Activated naive CD8-positive, alpha-beta T cell treated with anti-CD3 and anti-CD28 coated beads, Interleukin-2, amount 10 ng/mL, durations not matched to agents 7 days and 5 days (primary cell): ENCODE results near the gene PRKCE. TPM values are rescaled to one million over a fixed set of nuclear protein-coding genes. Genes with fewer than 3 reads are reported as not detected.
A peak's percentile ranks its signal among the peaks of the same experiment; 100 is the strongest.

ENCODE experiments used
- ATAC-seq: fragments of 150-1000 bp; cut with Tn5 transposase; one replicate; pipeline ENCODE4 v1.10.0; 2021; ENCODE audit warnings: low read depth, moderate library complexity
- POLR2A ChIA-PET: fragments of 350-600 bp; sonication (Branson Sonifier 250); formaldehyde crosslinking; loops from one replicate; lab custom pipeline; 2021; ENCODE audit warnings: antibody characterized with exemption; lab: Charles Lee
- DNase-seq: peaks from one replicate; pipeline ENCODE4 v3.0.0; 2021
- H3K27ac Mint-ChIP-seq: one replicate; pipeline ENCODE4 v1.8.0; 2022; ENCODE audit warnings: mild to moderate bottlenecking, mixed read lengths
- H3K27me3 Mint-ChIP-seq: one replicate; pipeline ENCODE4 v1.8.0; 2022; ENCODE audit warnings: mild to moderate bottlenecking, moderate library complexity, mixed read lengths
- H3K36me3 Mint-ChIP-seq: one replicate; pipeline ENCODE4 v1.8.0; 2021; ENCODE audit warnings: mild to moderate bottlenecking, mixed read lengths
- H3K4me1 Mint-ChIP-seq: one replicate; pipeline ENCODE4 v1.8.0; 2021; ENCODE audit warnings: mixed read lengths
- H3K4me3 Mint-ChIP-seq: one replicate; pipeline ENCODE4 v1.8.0; 2022; ENCODE audit warnings: mild to moderate bottlenecking, moderate library complexity, mixed read lengths
- H3K9me3 Mint-ChIP-seq: one replicate; pipeline ENCODE4 v1.8.0; 2021; ENCODE audit warnings: mixed read lengths
- total RNA-seq, 2 experiments: library from RNA; stranded (reverse); gene quantifications; one replicate each; pipeline ENCODE4 v1.2.3, GENCODE V29; 2021

PRKCE gene
- 10 to 100 TPM; 18.4 to 20.5 TPM for total RNA-seq

DNA sequence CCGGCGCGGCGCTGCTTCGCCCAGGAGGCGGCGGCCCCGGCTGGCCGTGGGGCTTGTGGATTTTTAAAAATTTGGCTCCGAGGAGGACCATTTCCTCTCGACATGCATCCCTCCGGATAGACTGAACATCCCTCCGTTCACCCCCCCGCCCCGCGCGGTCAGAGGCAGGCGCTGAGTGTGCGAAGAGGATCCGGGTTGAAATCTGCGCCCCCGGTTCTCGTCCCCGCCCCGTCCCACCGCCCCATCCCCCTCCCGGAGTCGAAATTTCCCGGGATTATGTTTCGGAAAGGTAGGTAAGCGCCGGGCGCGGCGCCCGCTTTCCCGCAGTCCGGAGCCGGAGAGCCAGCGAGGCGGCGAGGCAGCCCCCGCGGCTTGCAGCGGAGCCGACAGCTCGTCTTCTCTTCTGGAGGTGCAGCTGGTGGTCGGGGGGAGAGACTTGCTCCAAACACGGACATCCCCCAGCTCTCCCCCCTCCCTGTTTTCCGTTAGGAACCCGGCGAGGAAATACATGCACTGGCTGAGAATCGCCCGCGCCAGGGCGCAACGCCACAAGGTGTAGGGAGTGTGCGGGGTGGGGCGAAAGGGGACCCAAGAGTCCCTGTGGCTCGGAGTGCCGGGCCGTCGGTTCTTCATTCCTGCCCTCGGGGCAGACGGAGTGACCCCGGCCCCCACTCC is at the start of gene PRKCE:
Gene PRKCE, plus strand, starts transcription at position 261 of the 675 bp plus-strand sequence.
- Mint-ChIP-seq H3K9me3 (no peaks in the 10 kb centered on the region), H3K4me1 (peaks cover 29% of the 10 kb centered on the region), H3K27me3 (peaks cover 2% of the 10 kb centered on the region), H3K36me3 (peaks cover 6% of the 10 kb centered on the region), H3K4me3 (peak within 1 kb of the TSS; percentile 99), H3K27ac (peak within 1 kb of the TSS; percentile 100)
- ATAC-seq (peak; percentile 30), DNase-seq (peak; percentile 59)
- POLR2A ChIA-PET, result interaction anchor here (0.7 to 1.1 kb wide), 3 partner anchors 9 to 361 kb away, joined by 3 to 4 read pairs (median 3); no protein-coding TSS in a partner anchor

DNA sequence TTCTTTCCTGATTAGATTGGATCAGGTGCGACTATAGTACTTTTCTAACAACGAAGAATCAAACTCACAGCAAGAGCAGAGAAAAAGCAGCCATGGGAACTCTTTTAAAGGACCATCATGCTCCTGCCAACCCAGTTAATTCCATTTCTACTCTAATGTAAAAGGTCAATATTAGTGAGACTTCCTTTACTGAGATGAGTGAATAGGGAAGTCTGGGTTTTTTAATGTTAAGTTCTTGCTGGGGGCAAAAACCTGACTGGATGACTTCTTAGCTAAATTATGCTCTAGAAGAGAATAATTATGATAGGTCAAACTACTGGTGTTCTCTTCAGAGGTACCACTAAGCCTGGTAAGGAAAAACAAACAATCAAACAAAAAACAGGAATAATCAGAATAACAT is 48.9 kb upstream of the PRKCE start:
- DNase-seq (no peak), ATAC-seq (no peak)
- H3K36me3 Mint-ChIP-seq, result peaks cover 34% of the 10 kb centered on the region

DNA sequence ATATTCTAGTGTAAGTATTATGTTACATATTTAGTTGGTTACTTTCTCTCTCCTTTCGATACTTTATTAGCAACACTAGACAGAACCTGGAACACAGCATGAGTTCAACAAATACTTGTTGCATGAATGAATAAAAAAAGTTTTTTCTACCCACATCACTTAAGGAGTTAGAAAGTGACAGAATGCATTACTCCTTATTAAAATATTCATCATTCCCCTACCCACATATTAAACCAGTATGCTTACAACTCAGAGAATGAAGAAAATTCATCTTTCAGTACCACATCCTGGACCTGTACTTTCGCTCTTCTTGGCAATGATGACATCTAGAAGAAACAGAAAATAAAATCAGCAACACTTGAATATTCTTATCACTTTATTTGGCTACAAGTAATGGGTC is 46.4 kb upstream of the PRKCE start:
- POLR2A ChIA-PET, result no interaction called here
- peaks cover 16% of the 10 kb centered on the region for H3K4me1 Mint-ChIP-seq
- no peak overlapping the region for H3K4me3 Mint-ChIP-seq
- no peak for DNase-seq
- H3K36me3 Mint-ChIP-seq, result peaks cover 29% of the 10 kb centered on the region
- no peak overlapping the region for H3K27ac Mint-ChIP-seq
- no peaks in the 10 kb centered on the region for H3K27me3 Mint-ChIP-seq
- no peaks in the 10 kb centered on the region for H3K9me3 Mint-ChIP-seq
- no peak for ATAC-seq

More for the DNA sequence above, 48.9 kb upstream of the PRKCE start:
- no peak overlapping the region for H3K27ac Mint-ChIP-seq
- H3K9me3 Mint-ChIP-seq, result no peaks in the 10 kb centered on the region
- no peaks in the 10 kb centered on the region for H3K27me3 Mint-ChIP-seq
- peaks cover 5% of the 10 kb centered on the region for H3K4me1 Mint-ChIP-seq
- POLR2A ChIA-PET, result no interaction called here
- H3K4me3 Mint-ChIP-seq, result no peak overlapping the region

GRCh38 chr2:45606796-45607195 is 44.7 kb upstream of the PRKCE start:
- H3K27me3 Mint-ChIP-seq, result no peaks in the 10 kb centered on the region
- no peak overlapping the region for H3K4me3 Mint-ChIP-seq
- no peak overlapping the region for H3K27ac Mint-ChIP-seq
- H3K4me1 Mint-ChIP-seq, result peaks cover 20% of the 10 kb centered on the region
- no peaks in the 10 kb centered on the region for H3K9me3 Mint-ChIP-seq
- POLR2A ChIA-PET, result no interaction called here
- DNase-seq (no peak), ATAC-seq (no peak)
- H3K36me3 Mint-ChIP-seq, result peaks cover 20% of the 10 kb centered on the region

- POLR2A ChIA-PET, result no interaction called here
- DNase-seq, result no peak
- Mint-ChIP-seq H3K4me1 (peaks cover 20% of the 10 kb centered on the region), H3K27me3 (no peaks in the 10 kb centered on the region), H3K4me3 (no peak overlapping the region), H3K27ac (no peak overlapping the region), H3K9me3 (no peaks in the 10 kb centered on the region), H3K36me3 (peaks cover 15% of the 10 kb centered on the region)
- no peak for ATAC-seq
Observed at GRCh38 chr2:45607701-45608100, 43.8 kb upstream of the PRKCE start.

- DNase-seq (peak; percentile 53), ATAC-seq (peak; percentile 70)
- Mint-ChIP-seq H3K9me3 (no peaks in the 10 kb centered on the region), H3K27me3 (no peaks in the 10 kb centered on the region), H3K27ac (peak overlapping the region; percentile 86), H3K36me3 (no peaks in the 10 kb centered on the region), H3K4me1 (peaks cover 14% of the 10 kb centered on the region), H3K4me3 (peak overlapping the region; percentile 94)
- POLR2A ChIA-PET, result interaction anchor here (0.8 to 1.0 kb wide), 3 partner anchors 25 to 1792 kb away, joined by 3 to 7 read pairs (median 4); partner anchors contain the start of gene MSH2
Observed at GRCh38 chr2:45610281-45611019, 41.0 kb upstream of the PRKCE start.

- peak; percentile 89 for DNase-seq
- no peaks in the 10 kb centered on the region for H3K9me3 Mint-ChIP-seq
- no peaks in the 10 kb centered on the region for H3K36me3 Mint-ChIP-seq
- ATAC-seq, result peak; percentile 91
- H3K27ac Mint-ChIP-seq, result peak within 1 kb of the TSS; percentile 86
- POLR2A ChIA-PET, result interaction anchor here (0.7 to 1.0 kb wide), 4 partner anchors 26 to 1791 kb away, joined by 3 to 7 read pairs (median 4); partner anchors contain the start of gene MSH2
- H3K27me3 Mint-ChIP-seq, result no peaks in the 10 kb centered on the region
- H3K4me1 Mint-ChIP-seq, result peaks cover 14% of the 10 kb centered on the region
- peak within 1 kb of the TSS; percentile 94 for H3K4me3 Mint-ChIP-seq
Observed at GRCh38 chr2:45611020-45611859, 40.2 kb upstream of the PRKCE start, which contains the start of gene SRBD1. Gene SRBD1, minus strand, starts transcription at chr2:45611267. Its CDS starts 5,826 bp downstream, at chr2:45605441.

DNA sequence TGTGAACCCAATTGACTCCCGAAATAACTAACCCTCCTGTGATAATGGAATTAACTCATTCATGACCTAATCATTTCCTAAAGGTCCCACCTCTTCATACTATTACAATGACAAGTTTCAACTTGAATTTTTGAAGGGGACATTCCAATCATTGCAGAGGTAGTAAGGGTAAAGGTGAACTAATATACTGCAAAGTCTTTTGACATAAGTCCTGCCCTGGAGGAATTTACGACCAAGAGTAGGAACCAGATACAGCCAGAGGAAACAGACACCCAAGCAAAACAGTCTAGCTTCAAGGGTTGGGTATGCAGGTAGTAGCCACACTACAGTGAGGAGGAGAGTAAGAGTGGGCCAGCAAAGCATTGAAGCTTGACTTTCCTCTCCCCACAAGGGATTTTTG is 39.2 kb upstream of the PRKCE start:
- Mint-ChIP-seq H3K4me3 (no peak overlapping the region), H3K27ac (no peak overlapping the region)
- POLR2A ChIA-PET, result no interaction called here

DNA sequence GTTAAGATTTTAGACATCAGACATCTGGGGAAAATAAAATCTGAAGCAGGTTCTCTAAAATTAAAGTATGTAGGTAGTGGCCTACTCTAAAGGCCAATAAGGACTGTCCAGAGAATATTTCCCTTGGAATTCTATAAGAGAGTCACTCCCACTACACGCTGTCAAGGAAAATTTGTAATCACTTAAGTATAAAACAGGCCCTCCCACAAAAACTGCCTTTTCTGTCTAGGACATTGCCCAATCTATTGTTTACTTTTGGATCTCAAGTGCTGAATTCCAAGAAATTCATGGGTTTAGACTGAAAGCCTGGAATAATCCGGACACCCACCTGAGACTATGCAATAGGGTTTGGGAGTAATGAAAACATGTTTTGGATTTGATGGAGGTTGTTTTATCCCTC is 38.7 kb upstream of the PRKCE start:
- ATAC-seq, result no peak
- H3K4me1 Mint-ChIP-seq, result peaks cover 14% of the 10 kb centered on the region
- POLR2A ChIA-PET, result no interaction called here
- H3K36me3 Mint-ChIP-seq, result no peaks in the 10 kb centered on the region
- H3K27me3 Mint-ChIP-seq, result no peaks in the 10 kb centered on the region
- no peak overlapping the region for H3K4me3 Mint-ChIP-seq
- DNase-seq, result no peak
- no peaks in the 10 kb centered on the region for H3K9me3 Mint-ChIP-seq
- no peak overlapping the region for H3K27ac Mint-ChIP-seq

More for the DNA sequence above, 39.2 kb upstream of the PRKCE start:
- Mint-ChIP-seq H3K27me3 (no peaks in the 10 kb centered on the region), H3K36me3 (no peaks in the 10 kb centered on the region), H3K9me3 (no peaks in the 10 kb centered on the region), H3K4me1 (peaks cover 14% of the 10 kb centered on the region)
- ATAC-seq, result no peak
- DNase-seq, result no peak

DNA sequence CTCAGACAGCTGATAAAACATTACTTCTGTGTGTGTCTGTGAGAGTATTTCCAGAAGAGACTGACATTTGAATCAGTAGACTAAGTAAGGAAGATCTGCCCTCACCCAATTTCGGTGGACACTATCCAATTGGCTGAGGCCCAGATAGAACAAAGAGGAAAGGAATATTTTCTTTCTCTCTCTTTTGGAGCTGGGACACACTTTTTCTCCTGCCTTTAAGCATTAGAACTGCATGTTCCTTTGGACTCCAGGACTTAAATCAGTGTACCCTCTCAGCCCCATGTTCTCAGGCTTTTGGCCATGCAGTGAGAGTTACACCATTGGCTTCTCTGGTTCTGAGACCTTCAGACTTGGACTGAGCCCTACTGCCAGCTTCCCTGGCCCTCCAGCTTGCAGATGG is 37.1 kb upstream of the PRKCE start:
- no peak overlapping the region for H3K4me3 Mint-ChIP-seq
- POLR2A ChIA-PET, result no interaction called here
- no peaks in the 10 kb centered on the region for H3K9me3 Mint-ChIP-seq
- ATAC-seq (no peak), DNase-seq (no peak)
- H3K4me1 Mint-ChIP-seq, result peaks cover 11% of the 10 kb centered on the region
- H3K27ac Mint-ChIP-seq, result no peak overlapping the region
- H3K36me3 Mint-ChIP-seq, result no peaks in the 10 kb centered on the region
- H3K27me3 Mint-ChIP-seq, result peaks cover 3% of the 10 kb centered on the region

GRCh38 chr2:45614871-45615415 is 36.5 kb upstream of the PRKCE start:
- no peak overlapping the region for H3K4me3 Mint-ChIP-seq
- POLR2A ChIA-PET, result no interaction called here
- no peak for ATAC-seq
- H3K27me3 Mint-ChIP-seq, result peaks cover 4% of the 10 kb centered on the region
- no peaks in the 10 kb centered on the region for H3K9me3 Mint-ChIP-seq
- no peak for DNase-seq
- peaks cover 6% of the 10 kb centered on the region for H3K4me1 Mint-ChIP-seq
- H3K36me3 Mint-ChIP-seq, result no peaks in the 10 kb centered on the region
- H3K27ac Mint-ChIP-seq, result no peak overlapping the region

- Mint-ChIP-seq H3K27me3 (peaks cover 12% of the 10 kb centered on the region), H3K4me1 (no peaks in the 10 kb centered on the region), H3K27ac (no peak overlapping the region), H3K4me3 (no peak overlapping the region), H3K9me3 (no peaks in the 10 kb centered on the region), H3K36me3 (no peaks in the 10 kb centered on the region)
- no peak for ATAC-seq
- POLR2A ChIA-PET, result no interaction called here
- DNase-seq, result no peak
Observed at GRCh38 chr2:45616658-45617411, 34.6 kb upstream of the PRKCE start.
